ENCODE results near the gene RBMS1. TPM values are rescaled to one million over a fixed set of nuclear protein-coding genes. Genes with fewer than 3 reads are reported as not detected.

RBMS1 gene
- total RNA-seq, 2 experiments from 2014 or later = 35.8 to 38.6 TPM

GRCh38 chr2:160351956-160352355 lies 141.7 kb downstream of the RBMS1 start:
- Mint-ChIP-seq H3K36me3 (ENCODE audit: low read depth) (peaks cover 23% of the 10 kb centered on the region), H3K27ac (no peak overlapping the region), H3K9me3 (peaks cover 3% of the 10 kb centered on the region), H3K4me3 (no peak overlapping the region), H3K27me3 (no peaks in the 10 kb centered on the region), H3K4me1 (ENCODE audit: low read depth) (peaks cover 79% of the 10 kb centered on the region)
- ChIA-PET CTCF (interaction anchor here (1.2 to 3.2 kb wide), 4 partner anchors 13 to 60 kb away, joined by 3 to 13 read pairs (median 6); no protein-coding TSS in a partner anchor), POLR2A (interaction anchor here (0.6 kb wide), 1 partner anchor 669 kb away, joined by 3 read pairs; no protein-coding TSS in a partner anchor)
- DNase-seq (no peak), ATAC-seq (no peak)
- no peak for TF ChIP-seq CTCF (IDR thresholded peaks at IDR 0.05)
- intact Hi-C loops (cut with micrococcal nuclease) = no loop called here

DNA sequence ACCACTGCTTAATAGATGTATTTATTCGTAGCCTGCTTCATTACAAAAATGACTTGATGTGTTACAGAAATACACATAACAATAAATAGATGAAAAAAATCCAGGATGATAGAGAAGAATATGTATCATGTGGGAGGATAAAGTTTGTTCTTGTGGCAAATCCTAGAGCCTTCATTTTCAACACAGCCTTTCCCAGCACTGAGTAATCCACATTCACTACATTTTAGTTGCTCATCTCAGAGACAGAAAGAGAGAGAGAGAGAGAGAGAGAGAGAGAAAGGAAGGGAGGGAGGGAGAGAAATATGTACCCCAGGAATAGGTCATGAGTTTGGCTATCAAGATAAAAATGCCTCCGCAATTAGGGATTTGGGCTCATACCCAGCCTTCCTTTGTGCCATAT lies 144.3 kb downstream of the RBMS1 start:
- Mint-ChIP-seq H3K27me3 (no peaks in the 10 kb centered on the region), H3K9me3 (peaks cover 2% of the 10 kb centered on the region), H3K36me3 (ENCODE audit: low read depth) (peaks cover 2% of the 10 kb centered on the region), H3K4me1 (ENCODE audit: low read depth) (peaks cover 82% of the 10 kb centered on the region), H3K27ac (no peak overlapping the region), H3K4me3 (no peak overlapping the region)
- intact Hi-C loops (cut with micrococcal nuclease) = loop anchor here (5.0 kb wide), 1 partner anchor 43 kb away; no protein-coding TSS in a partner anchor
- no peak for TF ChIP-seq CTCF (IDR thresholded peaks at IDR 0.05)
- POLR2A ChIA-PET = no interaction called here
- CTCF ChIA-PET = no interaction called here
- DNase-seq = no peak
- ATAC-seq = no peak

GRCh38 chr2:160347269-160347863 lies 146.2 kb downstream of the RBMS1 start:
- peaks cover 3% of the 10 kb centered on the region for H3K9me3 Mint-ChIP-seq
- intact Hi-C loops (cut with micrococcal nuclease) = loop anchor here (5.0 kb wide), 1 partner anchor 45 kb away; no protein-coding TSS in a partner anchor
- no peak for TF ChIP-seq CTCF (IDR thresholded peaks at IDR 0.05)
- peak overlapping the region; percentile 41 for H3K27ac Mint-ChIP-seq
- ATAC-seq (no peak), DNase-seq (no peak)
- H3K27me3 Mint-ChIP-seq = no peaks in the 10 kb centered on the region
- H3K4me1 Mint-ChIP-seq (ENCODE audit: low read depth) = peaks cover 79% of the 10 kb centered on the region
- no peak overlapping the region for H3K4me3 Mint-ChIP-seq
- peaks cover 3% of the 10 kb centered on the region for H3K36me3 Mint-ChIP-seq (ENCODE audit: low read depth)
- ChIA-PET CTCF (interaction anchor here (1.0 kb wide), 1 partner anchor 8 kb away, joined by 3 read pairs; no protein-coding TSS in a partner anchor), POLR2A (no interaction called here)

DNA sequence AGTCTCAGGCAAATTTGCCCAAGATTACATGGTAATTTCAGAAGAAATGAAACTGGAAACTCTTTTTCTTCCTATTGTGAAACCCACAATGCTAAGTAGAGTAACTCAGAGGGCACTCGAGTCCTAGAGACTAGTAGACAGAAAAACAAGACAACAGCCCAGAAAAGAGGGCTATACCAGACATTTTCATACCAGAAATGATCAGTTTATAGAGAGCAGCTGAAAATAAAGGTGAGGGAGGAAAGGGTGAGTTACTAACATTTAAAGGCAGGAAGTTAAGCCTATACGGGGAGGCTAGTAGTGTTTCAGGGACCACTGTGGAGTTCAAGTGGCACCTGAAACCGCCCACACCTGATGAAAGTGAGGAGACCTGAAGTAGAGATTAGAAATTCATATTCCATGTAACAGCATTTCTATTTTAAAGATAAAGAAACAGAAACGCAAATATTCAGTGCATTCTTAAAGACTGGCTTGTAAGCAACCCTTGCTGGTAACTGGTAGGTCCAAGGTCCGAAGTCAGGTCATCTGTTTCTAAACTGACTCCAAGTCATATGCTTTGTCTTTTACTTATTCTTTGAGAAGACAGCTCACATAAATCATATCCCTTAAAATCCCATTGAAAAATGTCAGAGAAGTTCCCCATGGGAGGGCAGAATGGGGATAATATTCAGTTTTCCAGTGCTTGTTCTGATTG lies 148.4 kb downstream of the RBMS1 start:
- peak overlapping the region; percentile 90 for H3K27ac Mint-ChIP-seq
- H3K9me3 Mint-ChIP-seq = peaks cover 3% of the 10 kb centered on the region
- peak; percentile 17 for DNase-seq
- H3K4me3 Mint-ChIP-seq = peak overlapping the region; percentile 60
- CTCF ChIA-PET = interaction anchor here (1.1 to 2.0 kb wide), 5 partner anchors 8 to 135 kb away, joined by 3 to 6 read pairs (median 4); no protein-coding TSS in a partner anchor
- intact Hi-C loops (cut with micrococcal nuclease) = loop anchor here (5.0 kb wide), 1 partner anchor 47 kb away; no protein-coding TSS in a partner anchor
- no peaks in the 10 kb centered on the region for H3K27me3 Mint-ChIP-seq
- POLR2A ChIA-PET = interaction anchor here (0.7 kb wide), 1 partner anchor 9 kb away, joined by 3 read pairs; no protein-coding TSS in a partner anchor
- peak; percentile 81 for ATAC-seq
- no peak for TF ChIP-seq CTCF (IDR thresholded peaks at IDR 0.05)
- peaks cover 80% of the 10 kb centered on the region for H3K4me1 Mint-ChIP-seq (ENCODE audit: low read depth)
- H3K36me3 Mint-ChIP-seq (ENCODE audit: low read depth) = peaks cover 7% of the 10 kb centered on the region

DNA sequence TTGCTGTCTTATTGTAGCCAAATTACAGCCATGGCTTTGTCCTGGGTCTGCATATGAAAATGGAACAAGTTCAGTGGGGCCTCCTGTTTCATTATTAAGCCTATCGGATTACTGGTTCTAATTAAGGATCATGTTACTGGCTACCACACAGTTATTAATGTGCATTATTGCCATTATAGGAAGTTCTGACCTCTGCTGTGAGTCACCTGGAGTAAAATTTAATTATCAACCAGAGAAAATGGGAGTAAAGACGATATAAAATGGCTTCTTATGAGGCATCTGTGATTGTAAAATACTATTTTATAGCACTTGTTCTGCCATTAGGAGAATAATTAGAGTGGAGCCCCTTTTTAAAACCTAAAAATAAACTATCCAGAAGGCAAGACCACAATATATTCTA lies 150.2 kb downstream of the RBMS1 start:
- Mint-ChIP-seq H3K27ac (no peak overlapping the region), H3K36me3 (ENCODE audit: low read depth) (peaks cover 7% of the 10 kb centered on the region), H3K27me3 (no peaks in the 10 kb centered on the region), H3K4me3 (no peak overlapping the region), H3K9me3 (peaks cover 3% of the 10 kb centered on the region), H3K4me1 (ENCODE audit: low read depth) (peaks cover 84% of the 10 kb centered on the region)
- POLR2A ChIA-PET = no interaction called here
- ATAC-seq = no peak
- intact Hi-C loops (cut with micrococcal nuclease) = no loop called here
- CTCF ChIA-PET = interaction anchor here (0.9 to 2.0 kb wide), 2 partner anchors 9 to 20 kb away, joined by 3 to 6 read pairs; no protein-coding TSS in a partner anchor
- TF ChIP-seq CTCF (IDR thresholded peaks at IDR 0.05) = no peak
- no peak for DNase-seq

Data from activated CD8-positive, alpha-beta T cell treated with anti-CD3 and anti-CD28 coated beads for 36 hours (primary cell).